Lower leg skin (tissue), 4 donors: ENCODE data around the gene ZFAND3. TPM values are rescaled to one million over a fixed set of nuclear protein-coding genes. Genes with fewer than 3 reads are reported as not detected.

ENCODE experiments used
- DNase-seq, 2 donors: peaks; one replicate each; pipeline ENCODE4 v3.0.0-alpha.2; 2019; ENCODE audit warnings: low spot score in 2 of 2
- H3K4me3 ChIP-seq: fragments of 200-600 bp; sonication (generic); 2 replicates; pipeline ENCODE4 v1.5.1; 2017; ENCODE audit warnings: mild to moderate bottlenecking, low read depth; ENCODE audit not compliant: poor library complexity, severe bottlenecking
- POLR2A ChIP-seq, 2 donors: fragments of 450-650 bp; IDR thresholded peaks; one replicate each; pipeline ENCODE4 v1.6.1; 2016 to 2017; ENCODE audit warnings: antibody characterized with exemption in 2 of 2, mild to moderate bottlenecking in 1 of 2, moderate library complexity in 1 of 2
- WGBS, 2 donors: methylation state at CpG; one replicate each; pipeline ENCODE4 v1.1.5; 2018; 5-methylcytosine and 5-hydroxymethylcytosine counted together
- intact Hi-C: fragments of 100-400 bp; cut with DNase I; formaldehyde crosslinking; loops from one replicate; pipeline ENCODE4 v1.15.0; 2023; ENCODE audit warnings: low total_unique reads
- total RNA-seq, 4 donors: library from RNA; depleted of rRNA; stranded (reverse); fragments of >200 nt; gene quantifications; one replicate each; pipeline ENCODE4 v1.1.0, GENCODE V29; 2016
- TF ChIP-seq, protein P1 (sequence below), 3 donors: fragments of 450-650 bp; IDR thresholded peaks; one replicate each; pipeline ENCODE4 v1.5.1; 2016; ENCODE audit warnings: antibody characterized with exemption in 3 of 3, mild to moderate bottlenecking in 3 of 3, moderate library complexity in 2 of 3

ZFAND3 gene
- total RNA-seq, 4 donors from 2014 or later = 26.3 to 40.8 (median 30.3) TPM

DNA sequence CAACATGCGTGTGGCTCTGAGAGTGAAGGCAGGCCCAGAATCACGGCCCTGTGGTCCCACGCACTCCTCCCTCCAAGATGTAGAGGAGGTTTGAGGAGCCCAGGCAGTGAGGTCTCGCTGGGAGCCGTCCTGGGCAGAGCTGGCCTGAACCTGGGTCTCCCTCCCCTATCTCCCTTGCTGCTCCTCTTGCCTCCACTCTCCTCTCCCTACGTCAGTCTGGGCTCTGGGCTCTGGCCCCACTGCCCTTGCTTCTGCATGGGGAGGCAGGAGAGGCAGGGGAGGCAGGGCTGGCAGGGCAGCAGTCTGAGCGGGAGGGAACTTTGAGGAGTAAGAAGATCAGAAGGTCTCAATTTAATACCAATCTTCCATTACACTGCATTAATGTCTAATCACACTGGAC, 375.1 kb downstream of the ZFAND3 start:
- WGBS, 2 donors = 84 to 98% methylated on average over 7 of the region's 7 CpGs
- TF ChIP-seq, protein P1, sequence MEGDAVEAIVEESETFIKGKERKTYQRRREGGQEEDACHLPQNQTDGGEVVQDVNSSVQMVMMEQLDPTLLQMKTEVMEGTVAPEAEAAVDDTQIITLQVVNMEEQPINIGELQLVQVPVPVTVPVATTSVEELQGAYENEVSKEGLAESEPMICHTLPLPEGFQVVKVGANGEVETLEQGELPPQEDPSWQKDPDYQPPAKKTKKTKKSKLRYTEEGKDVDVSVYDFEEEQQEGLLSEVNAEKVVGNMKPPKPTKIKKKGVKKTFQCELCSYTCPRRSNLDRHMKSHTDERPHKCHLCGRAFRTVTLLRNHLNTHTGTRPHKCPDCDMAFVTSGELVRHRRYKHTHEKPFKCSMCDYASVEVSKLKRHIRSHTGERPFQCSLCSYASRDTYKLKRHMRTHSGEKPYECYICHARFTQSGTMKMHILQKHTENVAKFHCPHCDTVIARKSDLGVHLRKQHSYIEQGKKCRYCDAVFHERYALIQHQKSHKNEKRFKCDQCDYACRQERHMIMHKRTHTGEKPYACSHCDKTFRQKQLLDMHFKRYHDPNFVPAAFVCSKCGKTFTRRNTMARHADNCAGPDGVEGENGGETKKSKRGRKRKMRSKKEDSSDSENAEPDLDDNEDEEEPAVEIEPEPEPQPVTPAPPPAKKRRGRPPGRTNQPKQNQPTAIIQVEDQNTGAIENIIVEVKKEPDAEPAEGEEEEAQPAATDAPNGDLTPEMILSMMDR (IDR thresholded peaks at IDR 0.05) = no peak
- TF ChIP-seq POLR2A (IDR thresholded peaks at IDR 0.05) = no peak
- DNase-seq = peak in 1 of 2 donors; percentile 50
- intact Hi-C loops = no loop called here
- H3K4me3 ChIP-seq = no peak overlapping the region

DNA sequence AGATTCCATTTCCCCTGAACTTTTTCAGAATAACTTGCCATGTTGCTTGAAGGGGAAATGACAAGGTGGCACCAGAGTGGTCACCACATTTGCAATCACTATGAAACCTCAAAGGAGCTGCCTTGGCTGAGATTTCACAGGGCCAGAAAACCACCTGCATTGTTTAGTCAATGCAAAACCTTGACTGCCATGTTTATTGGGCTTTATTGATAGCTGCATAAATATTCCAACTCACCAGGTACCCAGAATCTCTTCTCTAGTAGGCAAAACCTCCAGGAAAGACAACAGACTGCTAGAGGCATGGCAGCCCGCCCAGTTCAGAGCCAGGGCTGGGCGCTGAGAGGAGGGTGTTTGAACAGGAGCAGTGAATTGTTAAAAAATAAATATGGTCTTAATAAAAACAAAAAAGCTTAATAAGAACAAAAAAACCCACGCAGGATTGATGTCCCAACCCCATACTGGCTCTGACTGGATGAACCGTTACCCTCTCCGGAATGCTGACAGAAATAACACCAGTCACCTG, 375.6 kb downstream of the ZFAND3 start:
- no peak overlapping the region for H3K4me3 ChIP-seq
- 87 to 90% methylated on average over 5 of the region's 5 CpGs for WGBS, 2 donors
- DNase-seq = peak in 1 of 2 donors; percentile 31
- intact Hi-C loops = no loop called here
- no peak for TF ChIP-seq POLR2A (IDR thresholded peaks at IDR 0.05)
- TF ChIP-seq, protein P1 (IDR thresholded peaks at IDR 0.05) = no peak

DNA sequence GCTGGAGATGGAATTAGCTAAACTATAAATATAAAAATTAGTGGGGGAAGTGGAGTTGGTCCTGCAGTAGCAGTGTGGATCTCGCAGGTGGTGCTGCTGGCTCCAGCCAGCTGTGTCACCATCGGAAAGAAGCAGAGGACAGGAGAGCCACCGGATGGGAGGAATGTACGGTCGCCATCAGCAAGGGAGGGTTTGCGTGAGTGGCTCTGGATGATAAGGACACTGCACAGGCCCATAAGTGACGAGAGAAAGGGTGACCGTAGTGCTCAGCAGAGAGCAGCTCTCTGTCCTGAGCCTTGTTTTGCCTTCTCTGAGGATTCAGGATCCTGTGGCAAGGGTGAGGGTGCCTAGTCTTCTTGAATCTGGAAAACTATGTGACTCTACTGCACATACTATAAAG, 378.7 kb downstream of the ZFAND3 start:
- intact Hi-C loops = no loop called here
- peak in 1 of 2 donors; percentile 29 for DNase-seq
- TF ChIP-seq, protein P1 (IDR thresholded peaks at IDR 0.05) = no peak
- TF ChIP-seq POLR2A (IDR thresholded peaks at IDR 0.05) = no peak
- no peak overlapping the region for H3K4me3 ChIP-seq
- WGBS, 2 donors = 94% methylated on average over 8 of the region's 8 CpGs

Other genes starting within 250 kb of the ZFAND3 start
- gene MDGA1, start 121.8 kb upstream of the ZFAND3 start, total RNA-seq = 10 to 100 TPM in 2 of 4 donors, 1 to 10 TPM in 2; 2.9 to 62.8 (median 8.1) TPM